Uterus (tissue), 4 donors: ENCODE data around the gene VGF. TPM values are rescaled to one million over a fixed set of nuclear protein-coding genes. Genes with fewer than 3 reads are reported as not detected.
"Not testable (repeated sequence)": the region's sequence is repeated elsewhere in the genome, so short reads cannot be mapped to it uniquely, and the experiment has no call there.

Source experiments
- DNase-seq, 2 donors: peaks; one replicate each; pipeline ENCODE4 v3.0.0-alpha.2; 2019 to 2020
- H3K27ac ChIP-seq, 2 donors: fragments of 200-600 bp; sonication (generic); 1 replicate in 1 of 2; 2 replicates in 1 of 2; pipeline ENCODE4 v1.5.1; 2016 to 2018
- H3K27me3 ChIP-seq, 2 donors: fragments of 200-600 bp; sonication (generic); one replicate each; pipeline ENCODE4 v1.5.1; 2018 to 2019; ENCODE audit warnings: control low read depth in 1 of 2
- H3K36me3 ChIP-seq, 2 donors: fragments of 200-600 bp; sonication (generic); one replicate each; pipeline ENCODE4 v1.5.1; 2019; ENCODE audit warnings: control low read depth in 1 of 2
- H3K4me1 ChIP-seq, 2 donors: fragments of 200-600 bp; sonication (generic); one replicate each; pipeline ENCODE4 v1.5.1; 2018 to 2019; ENCODE audit warnings: control low read depth in 1 of 2
- H3K4me3 ChIP-seq, 2 donors: fragments of 200-600 bp; sonication (generic); 1 replicate in 1 of 2; 2 replicates in 1 of 2; pipeline ENCODE4 v1.5.1; 2018 to 2019; ENCODE audit warnings: mild to moderate bottlenecking in 1 of 2
- H3K9me3 ChIP-seq, 2 donors: fragments of 200-600 bp; sonication (generic); one replicate each; pipeline ENCODE4 v1.5.1; 2019; ENCODE audit warnings: control low read depth in 1 of 2
- CTCF ChIP-seq, 4 experiments: fragments of 200-600 bp in 2 of 4; fragments of 450-650 bp in 2 of 4; sonication (generic) in 2 of 4; IDR thresholded peaks; one replicate each; pipeline ENCODE4 v1.5.1; 2016 to 2019; ENCODE audit warnings: antibody characterized with exemption in 4 of 4, mild to moderate bottlenecking in 2 of 4, moderate library complexity in 1 of 4
- POLR2A ChIP-seq, 2 donors: fragments of 450-650 bp; IDR thresholded peaks; one replicate each; pipeline ENCODE4 v1.6.1; 2016; ENCODE audit warnings: antibody characterized with exemption in 2 of 2, mild to moderate bottlenecking in 1 of 2, moderate library complexity in 1 of 2
- intact Hi-C: fragments of 100-400 bp; cut with DNase I; formaldehyde crosslinking; loops from one replicate; pipeline ENCODE4 v1.15.1; 2023; ENCODE audit warnings: low total_unique reads
- microRNA-seq: library from miRNA; unstranded; fragments of <30 nt; microRNA quantifications from one replicate; pipeline ENCODE4, GENCODE V29; 2016; ENCODE audit warnings: borderline microRNAs expressed, borderline replicate concordance
- small RNA-seq: library from RNA; depleted of rRNA; stranded (forward); fragments of <200 nt; gene quantifications from one replicate; pipeline ENCODE3, GENCODE V24; 2016
- total RNA-seq, 4 donors: library from RNA; depleted of rRNA in 3 of 4; stranded (reverse); fragments of >200 nt in 3 of 4; gene quantifications; one replicate each; pipeline versions ENCODE4 v1.1.0 to v1.2.4, GENCODE V29; 2014 to 2023
- donor health status: DM: yes; HTN: yes; CAD: no.

Gene VGF
- total RNA-seq, 4 donors from 2014 or later = 0.14 TPM; not detected in 3

GRCh38 chr7:101114492-101114891 is 50.9 kb downstream of the VGF start:
- TF ChIP-seq CTCF (IDR thresholded peaks at IDR 0.05) (no peak), POLR2A (IDR thresholded peaks at IDR 0.05) (no peak)
- H3K9me3 ChIP-seq = no peaks in the 10 kb centered on the region
- H3K27ac ChIP-seq = peak overlapping the region; percentile 3 to 34
- H3K27me3 ChIP-seq = no peaks in the 10 kb centered on the region
- intact Hi-C loops = no loop called here
- peaks cover 0 to 8% of the 10 kb centered on the region in 2 donors for H3K4me1 ChIP-seq
- DNase-seq = no peak
- no peak overlapping the region for H3K4me3 ChIP-seq
- H3K36me3 ChIP-seq = no peaks in the 10 kb centered on the region

- H3K27me3 ChIP-seq = no peaks in the 10 kb centered on the region
- H3K4me1 ChIP-seq = peaks cover 0 to 8% of the 10 kb centered on the region in 2 donors
- H3K36me3 ChIP-seq = no peaks in the 10 kb centered on the region
- no peak for DNase-seq
- peak overlapping the region in 1 of 2 donors; percentile 87 for H3K27ac ChIP-seq
- no peak for TF ChIP-seq CTCF (IDR thresholded peaks at IDR 0.05)
- TF ChIP-seq POLR2A (IDR thresholded peaks at IDR 0.05) = no peak
- no peaks in the 10 kb centered on the region for H3K9me3 ChIP-seq
- intact Hi-C loops = no loop called here
- H3K4me3 ChIP-seq = no peak overlapping the region
Measured at GRCh38 chr7:101113836-101114235, 51.5 kb downstream of the VGF start.

GRCh38 chr7:101113140-101113539 is 52.2 kb downstream of the VGF start:
- H3K27me3 ChIP-seq, H3K9me3 ChIP-seq, H3K4me1 ChIP-seq, H3K36me3 ChIP-seq, DNase-seq, H3K4me3 ChIP-seq, intact Hi-C loops: not testable (repeated sequence)
- H3K27ac ChIP-seq = peak overlapping the region; percentile 70 to 87

Small RNAs within 50 kb of the gene (microRNA-seq; reads per million reads assigned to microRNA genes)
- gene MIR4653 = not detected

Small RNAs within 50 kb of the gene (small RNA-seq; reads per million reads assigned to genes)
- not detected for gene MIR4653

Other genes with a start within 250 kb of the VGF start
- under 1 TPM in 1 of 4 donors, not detected in 3; 0.09 TPM for gene MUC3A, start 216.0 kb downstream of the VGF start, total RNA-seq
- gene MUC12, start 196.0 kb downstream of the VGF start, total RNA-seq = 10 to 100 TPM in 1 of 4 donors, under 1 TPM in 2, not detected in 1; 0.03 to 14.9 (median 0.29) TPM
- gene MUC17, start 145.5 kb downstream of the VGF start, total RNA-seq = under 1 TPM in 1 of 4 donors, not detected in 3; under 0.01 TPM
- 10 to 100 TPM in 3 of 4 donors, 1 to 10 TPM in 1; 9.7 to 73.0 (median 26.3) TPM for gene TRIM56, start 80.1 kb downstream of the VGF start, total RNA-seq
- 10 to 100 TPM in 1 of 4 donors, 1 to 10 TPM in 2, under 1 TPM in 1; 0.51 to 10.6 (median 5.5) TPM for gene SERPINE1, start 38.5 kb downstream of the VGF start, total RNA-seq
- gene AP1S1, start 11.1 kb downstream of the VGF start, total RNA-seq = 10 to 100 TPM in 3 of 4 donors, 1 to 10 TPM in 1; 9.2 to 59.6 (median 30.2) TPM
- not detected for gene NAT16, start 14.7 kb upstream of the VGF start, total RNA-seq
- not detected for gene MOGAT3, start 35.5 kb upstream of the VGF start, total RNA-seq
- 10 to 100 TPM; 29.2 to 75.4 (median 34.1) TPM for gene PLOD3, start 52.0 kb upstream of the VGF start, total RNA-seq
- gene ZNHIT1, start 52.6 kb upstream of the VGF start, total RNA-seq = 10 to 100 TPM; 40.7 to 53.3 (median 52.0) TPM
- 10 to 100 TPM in 2 of 4 donors, 1 to 10 TPM in 2; 5.6 to 49.4 (median 16.7) TPM for gene CLDN15, start 72.2 kb upstream of the VGF start, total RNA-seq
- 100 to 1,000 TPM; 129 to 251 (median 233) TPM for gene FIS1, start 79.5 kb upstream of the VGF start, total RNA-seq
- gene IFT22, start 156.2 kb upstream of the VGF start, total RNA-seq = 10 to 100 TPM in 3 of 4 donors, 1 to 10 TPM in 1; 7.1 to 43.5 (median 27.6) TPM
- gene COL26A1, start 197.3 kb upstream of the VGF start, total RNA-seq = 10 to 100 TPM in 1 of 4 donors, under 1 TPM in 1, not detected in 2; 0.30 to 11.8 TPM